GM19328 (cell line): ENCODE measurements around the gene PEX10.
A peak's percentile ranks its signal among the peaks of the same experiment; 100 is the strongest.

Experiments
- ATAC-seq: cut with Tn5 transposase; IDR thresholded peaks from one replicate; pipeline ENCODE4 v1.9.1; 2021; ENCODE audit warnings: mild to moderate bottlenecking, moderate library complexity; ENCODE audit not compliant: unreplicated experiment

Gene PEX10

GRCh38 chr1:2391041-2391930, 21.1 kb downstream of the PEX10 start, which contains the start of the genes MORN1 and RER1:
Gene MORN1, minus strand, starts transcription at chr1:2391554. Its CDS starts 21 bp downstream, at chr1:2391533.
Gene RER1, plus strand, starts transcription at chr1:2391841. Its CDS starts 3,950 bp downstream, at chr1:2395791.
- ATAC-seq = peak; percentile 87

- ATAC-seq = no peak
Observed at GRCh38 chr1:2389644-2390043, 22.7 kb downstream of the PEX10 start.

- ATAC-seq = no peak
Observed at GRCh38 chr1:2388004-2388913, 24.1 kb downstream of the PEX10 start.

DNA sequence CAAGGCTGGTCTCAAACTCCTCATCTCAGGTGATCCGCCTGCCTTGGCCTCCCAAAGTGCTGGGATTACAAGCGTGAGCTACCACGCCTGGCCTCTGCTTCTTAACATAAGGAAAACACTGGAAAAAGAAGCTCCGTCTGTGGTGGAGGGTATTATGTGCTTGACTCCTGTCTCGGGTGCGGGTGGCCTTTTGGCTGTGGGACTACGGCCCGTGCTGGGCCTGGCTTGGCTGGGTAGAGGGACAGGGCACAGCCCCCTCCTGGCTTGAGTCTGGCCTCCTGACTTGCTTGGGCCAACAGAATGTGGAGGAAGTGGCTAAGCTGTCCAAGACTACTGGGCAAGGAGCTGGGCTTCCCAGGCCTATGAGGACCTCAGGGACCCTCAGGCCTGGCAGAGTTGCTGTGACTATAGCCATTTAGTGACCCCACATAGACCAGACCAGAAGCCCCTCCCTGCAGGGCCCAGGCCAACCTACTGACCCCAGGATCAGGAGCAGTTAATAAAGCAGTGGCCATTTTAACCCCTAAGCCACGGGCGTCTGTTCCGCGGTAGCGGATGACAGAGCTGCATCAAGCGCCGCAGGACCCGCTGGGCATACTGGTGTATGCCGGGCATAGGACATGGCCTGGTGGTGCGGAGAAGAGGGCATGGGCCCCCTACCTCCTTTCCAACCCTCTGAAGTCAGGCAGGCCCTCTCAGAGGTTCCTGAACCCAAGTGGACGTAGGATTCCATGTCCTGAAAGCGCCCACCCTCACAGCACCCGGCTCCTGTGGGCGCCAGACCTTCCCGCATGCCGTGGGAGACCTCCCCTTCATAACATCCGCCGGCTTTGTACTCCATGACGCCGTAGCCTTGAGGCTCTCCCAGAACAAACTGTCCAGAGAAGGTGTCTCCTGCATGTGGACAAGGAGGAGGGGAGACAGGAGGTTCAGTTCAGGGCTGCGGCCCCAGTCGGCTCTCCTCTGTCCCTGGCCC, 25.4 kb downstream of the PEX10 start:
- ATAC-seq = no peak

DNA sequence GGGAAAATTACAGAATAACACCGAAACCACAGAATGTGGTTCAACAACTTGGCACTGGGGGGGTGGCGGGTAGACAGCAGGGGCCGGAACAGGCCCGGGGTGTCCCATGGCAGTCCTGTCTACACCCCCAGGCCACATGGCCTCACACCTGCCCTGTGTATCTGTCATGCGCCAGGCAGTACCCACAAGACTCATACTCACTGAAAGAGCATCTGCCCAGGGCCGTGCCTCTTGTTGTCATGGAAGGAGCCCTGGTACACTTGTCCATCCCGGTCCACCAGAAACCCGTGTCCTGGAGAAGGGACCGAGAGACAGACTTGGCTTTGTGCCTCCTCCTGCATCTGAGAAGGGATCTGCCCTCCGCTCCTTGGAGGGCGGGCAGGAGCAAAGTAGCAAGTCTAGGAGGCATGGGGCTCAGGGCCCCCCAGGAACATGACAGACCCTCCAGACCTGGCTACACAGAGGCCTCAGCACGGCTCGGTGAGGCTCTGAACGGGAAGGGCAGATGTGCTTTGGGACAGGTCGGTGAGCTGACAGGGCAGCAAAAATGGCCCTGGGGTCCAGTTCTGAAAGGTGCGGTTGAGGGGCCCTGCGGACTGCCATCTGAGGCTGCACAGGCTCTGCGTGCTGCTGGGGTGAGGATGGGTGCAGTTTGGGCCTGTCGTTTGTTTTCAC, 26.6 kb downstream of the PEX10 start:
- ATAC-seq = no peak

DNA sequence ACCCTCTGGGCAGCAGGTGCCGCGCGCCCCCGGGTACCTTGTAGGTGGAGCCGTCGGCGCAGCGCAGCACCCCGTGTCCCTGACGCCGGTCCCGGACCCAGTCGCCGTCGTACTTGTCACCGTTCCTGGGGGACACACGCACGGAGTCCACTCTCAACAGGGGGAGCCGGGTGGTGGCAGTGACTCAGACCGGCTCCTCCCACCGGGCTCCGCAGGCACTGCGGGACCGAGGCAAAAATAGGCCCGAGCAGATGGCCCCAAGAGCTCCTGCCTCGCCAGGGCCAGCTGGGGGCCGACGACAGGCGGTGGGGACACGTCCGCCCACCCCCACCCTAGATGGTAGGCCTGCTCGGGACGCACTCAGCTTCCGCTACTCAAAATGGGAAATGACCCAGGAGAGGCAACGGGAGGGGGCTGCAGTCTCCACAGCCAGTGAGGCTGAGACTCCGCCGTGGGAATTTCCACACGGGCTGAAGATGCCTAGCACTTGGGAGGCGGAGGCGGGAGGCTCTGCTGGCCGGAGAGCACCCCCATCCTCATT, 27.4 kb downstream of the PEX10 start:
- ATAC-seq = no peak

- no peak for ATAC-seq
Observed at GRCh38 chr1:2384130-2384860, 28.1 kb downstream of the PEX10 start.

GRCh38 chr1:2383576-2383975, 28.8 kb downstream of the PEX10 start:
- no peak for ATAC-seq

DNA sequence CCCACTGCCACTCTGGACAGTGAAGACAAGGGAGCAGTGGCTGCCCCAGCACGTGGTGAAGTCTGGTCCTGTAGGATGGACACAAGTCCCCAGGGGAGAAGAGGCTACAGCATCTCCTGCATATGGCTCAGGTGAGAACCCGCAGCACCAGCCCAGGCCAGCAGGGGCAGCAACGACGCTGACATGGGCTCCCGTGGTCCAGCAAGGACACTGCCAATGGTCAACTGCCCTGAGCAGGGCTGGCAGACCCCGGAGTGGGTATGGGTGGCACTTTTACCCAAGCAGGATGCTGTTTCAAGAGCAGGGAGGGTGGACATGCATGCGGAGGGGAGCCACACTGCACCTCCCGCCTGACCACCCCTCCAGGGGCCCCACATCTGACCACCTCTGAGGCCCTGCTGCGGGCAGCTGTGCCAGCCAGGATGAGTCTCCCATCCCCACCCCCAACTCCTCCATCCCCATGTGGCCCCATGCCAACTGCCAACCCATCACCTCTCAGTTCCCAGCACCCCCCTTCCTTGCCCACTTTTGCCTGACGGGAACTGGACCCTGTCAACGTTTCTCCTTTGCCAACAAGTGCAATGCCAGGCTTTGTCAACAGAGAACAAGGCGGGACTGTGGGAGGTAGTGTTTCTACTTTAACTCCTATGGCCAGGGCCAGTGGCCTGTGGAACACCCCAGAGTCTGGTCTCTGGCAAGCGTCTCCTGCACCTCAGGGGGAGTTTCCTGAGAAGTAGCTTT, 29.6 kb downstream of the PEX10 start:
- ATAC-seq = no peak

DNA sequence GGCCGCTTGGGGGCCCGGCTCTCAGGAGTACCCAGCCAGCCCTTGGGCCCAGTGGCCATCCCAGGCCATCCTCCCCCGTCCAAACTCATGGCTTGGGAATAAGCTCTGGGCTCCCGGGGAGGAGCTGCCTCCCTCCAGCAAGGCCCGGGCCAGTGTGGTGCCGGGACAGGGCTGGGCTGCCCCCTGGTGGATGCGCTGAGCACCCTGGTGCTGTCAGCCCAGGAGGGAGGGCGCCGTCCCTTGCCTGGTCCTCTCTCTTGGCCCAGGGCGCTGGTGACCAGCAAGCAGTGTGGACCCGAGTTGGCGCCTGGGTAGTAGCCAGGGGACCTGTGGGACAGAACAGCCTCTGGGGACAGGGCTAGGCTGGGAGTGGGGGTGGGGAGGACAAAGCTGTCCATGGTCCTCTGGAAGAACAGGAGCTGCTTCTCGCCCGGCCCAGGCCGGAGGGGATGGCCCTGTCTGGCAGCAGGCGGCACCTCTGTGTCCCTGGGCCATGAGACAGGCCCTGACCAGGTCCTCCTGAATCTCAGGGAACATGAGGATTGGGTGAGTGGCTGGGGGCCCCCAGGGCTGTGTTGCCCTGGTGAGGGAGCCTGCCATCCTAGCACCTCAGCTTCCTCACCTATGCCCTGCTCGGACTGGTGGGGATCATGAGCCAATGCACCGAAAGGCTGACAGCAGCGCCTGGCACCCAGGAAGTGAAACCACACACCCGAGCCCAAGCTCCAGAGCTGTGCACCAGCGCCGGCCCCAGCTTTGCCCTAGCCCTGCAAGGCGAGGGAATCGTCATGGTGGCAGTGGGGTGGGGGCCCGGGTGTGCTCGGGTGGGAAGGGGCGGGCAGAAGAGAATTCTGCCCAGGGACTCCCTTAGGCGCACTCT, 30.4 kb downstream of the PEX10 start:
- ATAC-seq = no peak

- ATAC-seq = no peak
Observed at GRCh38 chr1:2380816-2381591, 31.4 kb downstream of the PEX10 start.

GRCh38 chr1:2379733-2380404, 32.5 kb downstream of the PEX10 start:
- ATAC-seq = no peak

- no peak for ATAC-seq
Observed at GRCh38 chr1:2378956-2379732, 33.2 kb downstream of the PEX10 start.

DNA sequence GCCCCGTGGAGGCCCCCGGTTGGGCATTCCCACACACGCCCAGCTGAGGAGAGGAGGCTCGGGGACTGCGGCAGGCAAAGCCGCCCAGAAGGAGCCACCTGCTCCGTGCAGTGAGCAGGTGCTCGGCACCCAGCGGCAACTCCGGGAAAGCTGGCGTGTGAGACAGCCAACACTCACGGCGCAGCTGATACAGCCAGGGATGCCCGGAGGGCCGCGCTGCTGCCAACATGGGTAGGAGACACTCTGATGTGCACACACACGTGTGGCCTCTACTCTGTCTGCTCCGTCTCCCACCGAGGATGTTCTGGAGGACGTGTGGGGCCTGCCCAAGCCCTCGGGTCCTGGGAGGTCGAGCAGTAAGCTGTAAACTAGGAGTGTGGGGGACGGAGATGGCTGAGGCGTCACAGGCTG, 33.9 kb downstream of the PEX10 start:
- no peak for ATAC-seq
